Endothelial cell of umbilical vein (primary cell): ENCODE measurements around the gene RHBDF1. TPM values are rescaled to one million over a fixed set of nuclear protein-coding genes. Genes with fewer than 3 reads are reported as not detected.

ENCODE experiments used
- BruUV-seq: library from RNA; stranded (reverse); fragments of 400-500 nt; replicated peaks from 2 replicates; lab custom pipeline; 2021; lab: Mats Ljungman, UMichigan
- CTCF ChIA-PET: fragments of 300-600, 350-600 bp; sonication (Branson Sonifier 250); formaldehyde crosslinking; loops from one replicate; lab custom pipeline; 2021; ENCODE audit warnings: antibody characterized with exemption, inconsistent platforms; lab: Charles Lee
- POLR2A ChIA-PET: fragments of 300-600, 350-600 bp; sonication (Branson Sonifier 250); formaldehyde crosslinking; loops from one replicate; lab custom pipeline; 2021; ENCODE audit warnings: antibody characterized with exemption, inconsistent platforms; lab: Charles Lee
- DNase-seq: peaks from one replicate; pipeline ENCODE4 v3.0.0-alpha.2; 2011; ENCODE audit warnings: low read depth, low spot score
- FAIRE-seq: peaks from 2 replicates; lab custom pipeline; 2011; peaks lifted over from hg19 to GRCh38; lab: Jason Lieb, UNC
- H2AFZ ChIP-seq: 2 replicates; pipeline ENCODE4 v1.6.0; 2012; ENCODE audit warnings: low read depth, low read length, control low read depth, inconsistent platforms
- H3K27ac ChIP-seq: 2 replicates; pipeline ENCODE4 v1.5.1; 2011; ENCODE audit warnings: low read depth, mild to moderate bottlenecking, control low read depth, low read length, moderate library complexity; ENCODE audit not compliant: insufficient read depth
- H3K27me3 ChIP-seq, 2 experiments: 2 replicates each; pipeline versions ENCODE4 v1.6.0 to v1.6.1; 2011; ENCODE audit warnings: low read length in 2 of 2, mixed read lengths in 1 of 2; ENCODE audit not compliant: control insufficient read depth in 2 of 2, insufficient read depth in 2 of 2
- H3K36me3 ChIP-seq, 2 experiments: 2 replicates in 1 of 2; 3 replicates in 1 of 2; pipeline ENCODE4 v1.5.1; 2011; ENCODE audit warnings: low read length in 2 of 2, mild to moderate bottlenecking in 1 of 2, moderate library complexity in 1 of 2; ENCODE audit not compliant: control insufficient read depth in 2 of 2, insufficient read depth in 2 of 2; ENCODE audit errors: extremely low read depth in 1 of 2
- H3K4me1 ChIP-seq: 3 replicates; pipeline ENCODE4 v1.5.1; 2011; ENCODE audit warnings: mild to moderate bottlenecking, low read length; ENCODE audit not compliant: control insufficient read depth, insufficient read depth; ENCODE audit errors: extremely low read depth
- H3K4me2 ChIP-seq: 2 replicates; pipeline ENCODE4 v1.6.1; 2011; ENCODE audit warnings: low read length, control low read depth, mixed read lengths; ENCODE audit not compliant: insufficient read depth
- H3K4me3 ChIP-seq, 3 experiments: fragments of 200-600 bp in 1 of 3; sonication (generic), shearing (Covaris generic) in 1 of 3; replicated peaks in 1 of 3; 2 replicates each; pipeline ENCODE4 v1.5.1; 2011 to 2016; ENCODE audit warnings: control low read depth in 3 of 3, low read length in 3 of 3, mild to moderate bottlenecking in 2 of 3, inconsistent platforms in 1 of 3, low read depth in 1 of 3, moderate library complexity in 1 of 3; ENCODE audit not compliant: insufficient read depth in 1 of 3
- H3K79me2 ChIP-seq: 2 replicates; pipeline ENCODE4 v1.6.0; 2012; ENCODE audit warnings: low read length, inconsistent platforms; ENCODE audit not compliant: control insufficient read depth, insufficient read depth
- H3K9ac ChIP-seq: replicated peaks from 2 replicates; pipeline ENCODE3; 2011; ENCODE audit warnings: low read length, control low read depth; ENCODE audit not compliant: insufficient read depth; ENCODE audit errors: extremely low read depth
- H3K9me1 ChIP-seq: replicated peaks from 3 replicates; pipeline ENCODE4 v1.6.0; 2011; ENCODE audit warnings: mild to moderate bottlenecking, low read length; ENCODE audit not compliant: control insufficient read depth, insufficient read depth; ENCODE audit errors: extremely low read depth
- H3K9me3 ChIP-seq: replicated peaks from 2 replicates; pipeline ENCODE4 v1.5.1; 2012; ENCODE audit warnings: low read length, inconsistent platforms; ENCODE audit not compliant: control insufficient read depth, insufficient read depth
- H4K20me1 ChIP-seq: replicated peaks from 2 replicates; pipeline ENCODE3; 2011; ENCODE audit warnings: mild to moderate bottlenecking, low read length; ENCODE audit not compliant: control insufficient read depth, insufficient read depth; ENCODE audit errors: extremely low read depth
- EZH2 ChIP-seq: IDR thresholded peaks from 2 replicates; pipeline ENCODE4 v1.6.1; 2012; ENCODE audit warnings: borderline replicate concordance, low read depth, mild to moderate bottlenecking, moderate library complexity, low read length, inconsistent platforms; ENCODE audit not compliant: severe bottlenecking
- FOS ChIP-seq: IDR thresholded peaks from 2 replicates; pipeline ENCODE4 v1.6.1; 2011; ENCODE audit warnings: mild to moderate bottlenecking, low read length, moderate library complexity, borderline replicate concordance; ENCODE audit not compliant: insufficient read depth
- JUN ChIP-seq: IDR thresholded peaks from 2 replicates; pipeline ENCODE4 v1.6.1; 2011; ENCODE audit warnings: borderline replicate concordance, low read depth; ENCODE audit not compliant: insufficient read length, insufficient read depth
- MYC ChIP-seq: IDR thresholded peaks from one replicate; pipeline ENCODE4 v1.6.1; 2011; ENCODE audit warnings: mild to moderate bottlenecking, low read depth, low read length
- POLR2A ChIP-seq: IDR thresholded peaks from 2 replicates; pipeline ENCODE4 v1.6.1; 2012; ENCODE audit warnings: low read depth, mild to moderate bottlenecking, control low read depth, low read length
- POLR2AphosphoS5 ChIP-seq: IDR thresholded peaks from 2 replicates; pipeline ENCODE4 v1.6.1; 2012; ENCODE audit warnings: low read depth, mild to moderate bottlenecking, control low read depth, low read length, moderate library complexity; ENCODE audit not compliant: insufficient read depth
- dilution Hi-C: fragments of 300-500 bp; cut with MboI; formaldehyde crosslinking; loops from one replicate; pipeline ENCODE4 v1.15.0; 2019; ENCODE audit warnings: low sequenced_read_pairs; ENCODE audit not compliant: extremely low pct_ligation_motif_present
- intact Hi-C: fragments of 100-400 bp; cut with micrococcal nuclease; formaldehyde crosslinking; loops from one replicate; pipeline ENCODE4 v1.10.0; 2022
- polyA plus RNA-seq, 4 experiments: library from polyadenylated mRNA; depleted of rRNA in 3 of 4; stranded (reverse) in 3 of 4; unstranded in 1 of 4; fragments of >200 nt; gene quantifications; 2 replicates each; pipeline versions ENCODE4 v1.2.1 to v1.2.3, GENCODE V29; 2011 to 2012; ENCODE audit warnings: missing spikeins in 1 of 4
- total RNA-seq: library from RNA; stranded (reverse); gene quantifications from 2 replicates; pipeline ENCODE4 v1.2.3, GENCODE V29; 2021
- TF ChIP-seq, protein P1 (sequence below), 2 donors: IDR thresholded peaks; 1 replicate in 1 of 2; 2 replicates in 1 of 2; pipeline ENCODE4 v1.5.1; 2011; ENCODE audit warnings: low read length in 2 of 2, mild to moderate bottlenecking in 2 of 2, moderate library complexity in 2 of 2, control low read depth in 1 of 2, inconsistent platforms in 1 of 2, low read depth in 1 of 2; ENCODE audit not compliant: insufficient read depth in 1 of 2; ENCODE audit errors: extremely low read depth in 1 of 2
- TF ChIP-seq, protein P2 (sequence below): IDR thresholded peaks from 2 replicates; pipeline ENCODE4 v1.6.1; 2011; ENCODE audit not compliant: insufficient read depth, insufficient read length

RHBDF1 gene
- total and polyA plus RNA-seq, 2 donors (not counting 3 experiments of a cell fraction or from before 2014, with no cell fraction given): 57.0 to 113 TPM

DNA sequence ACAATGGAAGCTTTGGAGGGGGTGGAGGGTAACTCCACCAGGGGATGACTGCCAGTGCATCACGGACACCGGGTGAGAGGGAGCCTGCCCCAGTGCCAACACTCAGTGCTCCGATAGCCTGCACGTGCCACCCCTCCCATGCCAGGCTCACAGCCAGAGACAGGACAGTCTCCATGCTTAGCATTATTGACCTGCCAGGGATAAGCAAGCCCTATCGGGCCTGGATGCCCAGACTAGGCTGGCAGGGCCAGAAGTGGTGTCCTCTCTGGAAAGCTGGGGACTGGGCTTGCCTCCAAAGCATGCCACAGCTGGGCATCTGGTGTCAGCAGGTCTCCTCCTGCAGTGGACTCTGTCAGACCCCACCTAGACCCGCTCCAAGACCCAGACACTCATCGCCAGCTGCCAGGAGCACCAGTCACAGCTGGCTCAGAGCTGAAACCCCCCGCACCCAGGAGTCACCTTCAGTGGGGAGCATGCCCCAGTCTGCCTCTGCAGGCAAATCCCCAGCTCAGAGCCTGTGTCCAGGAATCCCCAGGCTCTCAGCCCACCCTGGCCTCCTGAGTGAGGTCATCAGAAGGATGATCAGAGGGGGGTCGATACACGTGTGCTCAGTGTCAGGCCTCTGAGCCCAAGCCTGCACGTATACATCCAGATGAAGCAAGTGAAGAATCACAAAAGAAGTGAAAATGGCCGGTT, 1.8 kb upstream of the RHBDF1 start:
- no peak for FAIRE-seq
- Histone ChIP-seq H3K9ac (no peak overlapping the region), H3K27ac (no peak overlapping the region), H3K9me3 (no peaks in the 10 kb centered on the region), H3K9me1 (no peaks in the 10 kb centered on the region), H3K27me3 (no peaks in the 10 kb centered on the region), H4K20me1 (no peaks in the 10 kb centered on the region), H2AFZ (no peak overlapping the region), H3K4me1 (peaks cover 38% of the 10 kb centered on the region), H3K79me2 (peaks cover 29% of the 10 kb centered on the region), H3K4me2 (no peak overlapping the region), H3K4me3 (no peak overlapping the region), H3K36me3 (no peaks in the 10 kb centered on the region)
- BruUV-seq: no TSS peak
- POLR2A ChIA-PET: no interaction called here
- no peak for DNase-seq
- CTCF ChIA-PET: interaction anchor here (6.8 to 18.5 kb wide), 2 partner anchors 9 to 16 kb away, joined by 63 to 790 read pairs; no protein-coding TSS in a partner anchor
- TF ChIP-seq, protein P1, sequence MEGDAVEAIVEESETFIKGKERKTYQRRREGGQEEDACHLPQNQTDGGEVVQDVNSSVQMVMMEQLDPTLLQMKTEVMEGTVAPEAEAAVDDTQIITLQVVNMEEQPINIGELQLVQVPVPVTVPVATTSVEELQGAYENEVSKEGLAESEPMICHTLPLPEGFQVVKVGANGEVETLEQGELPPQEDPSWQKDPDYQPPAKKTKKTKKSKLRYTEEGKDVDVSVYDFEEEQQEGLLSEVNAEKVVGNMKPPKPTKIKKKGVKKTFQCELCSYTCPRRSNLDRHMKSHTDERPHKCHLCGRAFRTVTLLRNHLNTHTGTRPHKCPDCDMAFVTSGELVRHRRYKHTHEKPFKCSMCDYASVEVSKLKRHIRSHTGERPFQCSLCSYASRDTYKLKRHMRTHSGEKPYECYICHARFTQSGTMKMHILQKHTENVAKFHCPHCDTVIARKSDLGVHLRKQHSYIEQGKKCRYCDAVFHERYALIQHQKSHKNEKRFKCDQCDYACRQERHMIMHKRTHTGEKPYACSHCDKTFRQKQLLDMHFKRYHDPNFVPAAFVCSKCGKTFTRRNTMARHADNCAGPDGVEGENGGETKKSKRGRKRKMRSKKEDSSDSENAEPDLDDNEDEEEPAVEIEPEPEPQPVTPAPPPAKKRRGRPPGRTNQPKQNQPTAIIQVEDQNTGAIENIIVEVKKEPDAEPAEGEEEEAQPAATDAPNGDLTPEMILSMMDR (IDR thresholded peaks at IDR 0.05; ENCODE audit: extremely low read depth in 1 of 2, insufficient read depth in 1 of 2, low read depth in 1 of 2, low read length in 2 of 2): no peak
- TF ChIP-seq MYC: no peak
- TF ChIP-seq POLR2AphosphoS5: no peak
- no peak for TF ChIP-seq FOS
- TF ChIP-seq POLR2A: no peak
- TF ChIP-seq JUN: no peak
- TF ChIP-seq, protein P2, sequence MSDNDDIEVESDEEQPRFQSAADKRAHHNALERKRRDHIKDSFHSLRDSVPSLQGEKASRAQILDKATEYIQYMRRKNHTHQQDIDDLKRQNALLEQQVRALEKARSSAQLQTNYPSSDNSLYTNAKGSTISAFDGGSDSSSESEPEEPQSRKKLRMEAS: no peak
- no peak for TF ChIP-seq EZH2
- dilution Hi-C loops (no loop called here), intact Hi-C loops (no loop called here)
